SW 1271 (cell line): ENCODE data around the gene DNAJC5G.

Source experiments
- DNase-seq, 2 experiments: peaks; one replicate each; lab custom pipeline; 2025; lab: John Stamatoyannopoulos, UW

DNAJC5G gene

GRCh38 chr2:27275211-27276150 is at the start of gene DNAJC5G:
DNAJC5G (plus strand) TSS chr2:27275433; CDS start chr2:27276729, 1,296 bp downstream.
- no peak for DNase-seq

- no peak for DNase-seq
Observed at GRCh38 chr2:27225526-27225925, 49.7 kb upstream of the DNAJC5G start.

GRCh38 chr2:27227501-27227900 is 47.7 kb upstream of the DNAJC5G start:
- DNase-seq, result no peak

GRCh38 chr2:27231921-27232320 is 43.3 kb upstream of the DNAJC5G start:
- DNase-seq, result no peak

GRCh38 chr2:27233341-27233740 is 41.9 kb upstream of the DNAJC5G start:
- no peak for DNase-seq

- DNase-seq, result no peak
Observed at GRCh38 chr2:27236136-27236535, 39.1 kb upstream of the DNAJC5G start.

- DNase-seq, result no peak
Observed at GRCh38 chr2:27236626-27237025, 38.6 kb upstream of the DNAJC5G start.

- DNase-seq, result no peak
Observed at GRCh38 chr2:27237341-27237945, 37.8 kb upstream of the DNAJC5G start.

- DNase-seq, result no peak
Observed at GRCh38 chr2:27238976-27239375, 36.3 kb upstream of the DNAJC5G start.

GRCh38 chr2:27240406-27240805 is 34.8 kb upstream of the DNAJC5G start:
- no peak for DNase-seq

GRCh38 chr2:27241761-27242613 is 33.2 kb upstream of the DNAJC5G start:
- no peak for DNase-seq

GRCh38 chr2:27242614-27242951 is 32.6 kb upstream of the DNAJC5G start:
- DNase-seq, result no peak

- no peak for DNase-seq
Observed at GRCh38 chr2:27243391-27244130, 31.7 kb upstream of the DNAJC5G start.

GRCh38 chr2:27245116-27245515 is 30.1 kb upstream of the DNAJC5G start:
- no peak for DNase-seq

- DNase-seq, result no peak
Observed at GRCh38 chr2:27245626-27246025, 29.6 kb upstream of the DNAJC5G start.

GRCh38 chr2:27247893-27248292 is 27.3 kb upstream of the DNAJC5G start:
- DNase-seq, result no peak

GRCh38 chr2:27249159-27249890 is 25.9 kb upstream of the DNAJC5G start:
- no peak for DNase-seq

- DNase-seq, result no peak
Observed at GRCh38 chr2:27249891-27250651, 25.2 kb upstream of the DNAJC5G start.

GRCh38 chr2:27250652-27251379 is 24.4 kb upstream of the DNAJC5G start:
- DNase-seq, result no peak

- DNase-seq, result no peak
Observed at GRCh38 chr2:27251766-27252165, 23.5 kb upstream of the DNAJC5G start.
